Measurements from ENCODE around the gene HIVEP1. TPM values are rescaled to one million over a fixed set of nuclear protein-coding genes. Genes with fewer than 3 reads are reported as not detected.

Gene HIVEP1
- total and polyA plus RNA-seq, 4 donors, result 2.7 to 27.2 (median 6.2) TPM

GRCh38 chr6:11969092-11969491, 43.0 kb upstream of the HIVEP1 start:
- no peak for DNase-seq (ENCODE audit: low spot score)
- WGBS, result 66% methylated on average over 2 of the region's 2 CpGs
- H3K27ac ChIP-seq (ENCODE audit: low read depth in 1 of 2, low read length in 2 of 2), result no peak overlapping the region
- H3K9me3 ChIP-seq (ENCODE audit: control insufficient read depth in 4 of 4, low read length in 3 of 4), result no peaks in the 10 kb centered on the region
- H3K4me3 ChIP-seq (ENCODE audit: low read depth in 1 of 3, low read length in 3 of 3), result no peak overlapping the region
- no peak for TF ChIP-seq HNF4G (IDR thresholded peaks at IDR 0.05)
- TF ChIP-seq RAD21 (IDR thresholded peaks at IDR 0.05), result peak in 1 of 2 donors; percentile 14
- peak; percentile 30 for TF ChIP-seq NR2F2 (IDR thresholded peaks at IDR 0.05)
- no peaks in the 10 kb centered on the region for H3K27me3 ChIP-seq (ENCODE audit: control insufficient read depth in 4 of 4, insufficient read depth in 4 of 4, low read length in 3 of 4)
- H3K9ac ChIP-seq (ENCODE audit: low read depth in 1 of 2, low read length in 2 of 2), result no peak overlapping the region
- no peaks in the 10 kb centered on the region for H3K4me1 ChIP-seq (ENCODE audit: control insufficient read depth in 4 of 4, insufficient read depth in 4 of 4, low read length in 3 of 4)
- no peaks in the 10 kb centered on the region for H3K36me3 ChIP-seq (ENCODE audit: control insufficient read depth in 4 of 4, insufficient read depth in 3 of 4, low read depth in 1 of 4, low read length in 3 of 4)

GRCh38 chr6:11970114-11970513, 42.0 kb upstream of the HIVEP1 start:
- Histone ChIP-seq H3K4me3 (ENCODE audit: low read depth in 1 of 3, low read length in 3 of 3) (no peak overlapping the region), H3K36me3 (ENCODE audit: control insufficient read depth in 4 of 4, insufficient read depth in 3 of 4, low read depth in 1 of 4, low read length in 3 of 4) (no peaks in the 10 kb centered on the region), H3K27me3 (ENCODE audit: control insufficient read depth in 4 of 4, insufficient read depth in 4 of 4, low read length in 3 of 4) (no peaks in the 10 kb centered on the region), H3K4me1 (ENCODE audit: control insufficient read depth in 4 of 4, insufficient read depth in 4 of 4, low read length in 3 of 4) (no peaks in the 10 kb centered on the region), H3K9ac (ENCODE audit: low read depth in 1 of 2, low read length in 2 of 2) (no peak overlapping the region), H3K9me3 (ENCODE audit: control insufficient read depth in 4 of 4, low read length in 3 of 4) (no peaks in the 10 kb centered on the region), H3K27ac (ENCODE audit: low read depth in 1 of 2, low read length in 2 of 2) (no peak overlapping the region)
- TF ChIP-seq ZBTB33 (IDR thresholded peaks at IDR 0.05) (no peak), YY1 (IDR thresholded peaks at IDR 0.05) (no peak), JUND (IDR thresholded peaks at IDR 0.05) (no peak), EGR1 (IDR thresholded peaks at IDR 0.05; ENCODE audit: low read depth in 2 of 2) (no peak), FOXA1 (IDR thresholded peaks at IDR 0.05) (no peak), MAX (IDR thresholded peaks at IDR 0.05) (no peak), RXRA (IDR thresholded peaks at IDR 0.05) (no peak), REST (IDR thresholded peaks at IDR 0.05) (no peak), HNF4A (conservative IDR thresholded peaks at IDR 0.05) (no peak), ATF3 (IDR thresholded peaks at IDR 0.05) (no peak), CTCF (IDR thresholded peaks at IDR 0.05; ENCODE audit: low read depth, low read length, missing input control) (no peak), SP1 (IDR thresholded peaks at IDR 0.05) (no peak), FOXA2 (IDR thresholded peaks at IDR 0.05) (no peak), RAD21 (IDR thresholded peaks at IDR 0.05) (no peak)
- no peak for DNase-seq (ENCODE audit: low spot score)
- WGBS, result 96% methylated on average over 3 of the region's 3 CpGs
